PFSK-1 (cell line): ENCODE measurements around the gene THBD.

Experiments
- FOXP2 ChIP-seq: optimal IDR thresholded peaks from 2 replicates; pipeline ENCODE3; 2011; ENCODE audit warnings: borderline replicate concordance, control low read depth, inconsistent platforms; ENCODE audit not compliant: insufficient read depth; ENCODE audit errors: extremely low read length, extremely low read depth
- POLR2AphosphoS5 ChIP-seq: IDR thresholded peaks from 2 replicates; pipeline ENCODE4 v1.6.1; 2012; ENCODE audit warnings: low read depth, mild to moderate bottlenecking, control low read depth, low read length, moderate library complexity

- TF ChIP-seq POLR2AphosphoS5 (no peak), FOXP2 (no peak)
Observed at GRCh38 chr20:23021541-23021940, 27.9 kb downstream of the THBD start.
